HG03135 (cell line): Measurements from ENCODE around the gene RFPL3.

Source experiments
- ATAC-seq: cut with Tn5 transposase; IDR thresholded peaks from one replicate; pipeline ENCODE4 v1.9.1; 2021; ENCODE audit warnings: mild to moderate bottlenecking, moderate library complexity; ENCODE audit not compliant: unreplicated experiment

RFPL3 gene

GRCh38 chr22:32410459-32410858 lies 52.8 kb downstream of the RFPL3 start:
- ATAC-seq: no peak
